HepG2 (cell line): ENCODE results near the gene HNRNPR.

Experiments
- BHLHE40 ChIP-seq: IDR thresholded peaks from 2 replicates; pipeline ENCODE4 v1.6.1; 2011; ENCODE audit warnings: low read length, improper control_type of control experiment
- CHD2 ChIP-seq: IDR thresholded peaks from 2 replicates; pipeline ENCODE4 v1.6.1; 2011; ENCODE audit warnings: low read depth, low read length, improper control_type of control experiment
- KDM1A ChIP-seq: IDR thresholded peaks from 2 replicates; pipeline ENCODE4 v1.6.1; 2016; ENCODE audit warnings: missing compliant biosample characterization
- NFYB ChIP-seq: sonication (generic); formaldehyde crosslinking; IDR thresholded peaks from 2 replicates; pipeline ENCODE4 v1.4.0; 2020; ENCODE audit warnings: missing genetic modification reagents
- STAT5B ChIP-seq: sonication (generic); formaldehyde crosslinking; IDR thresholded peaks from 2 replicates; pipeline ENCODE4 v1.4.0; 2020; ENCODE audit warnings: missing genetic modification reagents
- ZSCAN20 ChIP-seq: sonication (generic); formaldehyde crosslinking; IDR thresholded peaks from 2 replicates; pipeline ENCODE4 v1.4.0; 2020; ENCODE audit warnings: missing genetic modification reagents, mild to moderate bottlenecking, borderline replicate concordance
- TF ChIP-seq, protein P1 (sequence below): sonication (generic); formaldehyde crosslinking; IDR thresholded peaks from 2 replicates; pipeline ENCODE4 v1.5.1; 2020; ENCODE audit warnings: mild to moderate bottlenecking, missing genetic modification reagents, moderate library complexity
- TF ChIP-seq, protein P2 (sequence below), 2 experiments: sonication (generic) in 1 of 2; formaldehyde crosslinking in 1 of 2; IDR thresholded peaks; 2 replicates each; pipeline versions ENCODE4 v1.4.0 to v1.6.1; 2018 to 2020; ENCODE audit warnings: missing genetic modification reagents in 2 of 2, borderline replicate concordance in 1 of 2, low read depth in 1 of 2, mild to moderate bottlenecking in 1 of 2, missing biosample characterization in 1 of 2

DNA sequence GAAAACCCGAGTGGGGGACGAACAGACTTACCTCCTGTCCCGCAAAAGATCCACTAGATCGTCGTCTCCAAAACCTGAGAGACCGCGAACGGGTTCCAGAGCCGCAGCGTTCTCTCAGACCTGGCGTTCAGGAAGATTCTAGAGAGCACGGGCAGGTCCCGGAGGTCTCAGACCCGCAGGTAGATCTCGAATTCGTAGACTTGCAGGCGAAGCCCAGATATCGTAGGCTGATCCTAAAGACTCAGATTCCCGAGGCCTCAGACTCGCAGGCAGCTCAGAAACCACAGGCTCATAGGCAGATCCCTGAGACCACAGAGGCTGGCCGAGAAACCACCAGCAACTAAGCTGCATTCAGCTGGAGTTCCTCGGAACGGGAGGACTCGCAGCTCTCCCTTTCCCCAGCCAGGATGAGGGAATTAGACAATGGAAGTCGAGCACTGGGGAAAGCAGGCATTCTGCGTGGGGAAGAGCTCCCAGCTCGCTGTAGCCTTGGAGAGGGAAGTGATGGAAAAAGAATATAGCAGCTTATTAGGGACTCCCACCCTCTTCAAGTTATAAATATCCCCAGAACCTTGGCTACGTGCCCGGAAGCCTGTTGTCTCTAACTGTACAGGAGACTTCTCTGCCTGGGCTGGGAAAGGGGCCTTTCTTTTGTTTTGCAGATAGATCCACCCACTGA lies 25.4 kb upstream of the HNRNPR start, which contains the start of gene ZNF436:
- TF ChIP-seq CHD2 (no peak), BHLHE40 (no peak), ZSCAN20 (no peak), STAT5B (CRISPR knock-in tag) (no peak), KDM1A (CRISPR knock-in tag) (no peak), NFYB (CRISPR knock-in tag) (no peak)
- TF ChIP-seq, protein P1, sequence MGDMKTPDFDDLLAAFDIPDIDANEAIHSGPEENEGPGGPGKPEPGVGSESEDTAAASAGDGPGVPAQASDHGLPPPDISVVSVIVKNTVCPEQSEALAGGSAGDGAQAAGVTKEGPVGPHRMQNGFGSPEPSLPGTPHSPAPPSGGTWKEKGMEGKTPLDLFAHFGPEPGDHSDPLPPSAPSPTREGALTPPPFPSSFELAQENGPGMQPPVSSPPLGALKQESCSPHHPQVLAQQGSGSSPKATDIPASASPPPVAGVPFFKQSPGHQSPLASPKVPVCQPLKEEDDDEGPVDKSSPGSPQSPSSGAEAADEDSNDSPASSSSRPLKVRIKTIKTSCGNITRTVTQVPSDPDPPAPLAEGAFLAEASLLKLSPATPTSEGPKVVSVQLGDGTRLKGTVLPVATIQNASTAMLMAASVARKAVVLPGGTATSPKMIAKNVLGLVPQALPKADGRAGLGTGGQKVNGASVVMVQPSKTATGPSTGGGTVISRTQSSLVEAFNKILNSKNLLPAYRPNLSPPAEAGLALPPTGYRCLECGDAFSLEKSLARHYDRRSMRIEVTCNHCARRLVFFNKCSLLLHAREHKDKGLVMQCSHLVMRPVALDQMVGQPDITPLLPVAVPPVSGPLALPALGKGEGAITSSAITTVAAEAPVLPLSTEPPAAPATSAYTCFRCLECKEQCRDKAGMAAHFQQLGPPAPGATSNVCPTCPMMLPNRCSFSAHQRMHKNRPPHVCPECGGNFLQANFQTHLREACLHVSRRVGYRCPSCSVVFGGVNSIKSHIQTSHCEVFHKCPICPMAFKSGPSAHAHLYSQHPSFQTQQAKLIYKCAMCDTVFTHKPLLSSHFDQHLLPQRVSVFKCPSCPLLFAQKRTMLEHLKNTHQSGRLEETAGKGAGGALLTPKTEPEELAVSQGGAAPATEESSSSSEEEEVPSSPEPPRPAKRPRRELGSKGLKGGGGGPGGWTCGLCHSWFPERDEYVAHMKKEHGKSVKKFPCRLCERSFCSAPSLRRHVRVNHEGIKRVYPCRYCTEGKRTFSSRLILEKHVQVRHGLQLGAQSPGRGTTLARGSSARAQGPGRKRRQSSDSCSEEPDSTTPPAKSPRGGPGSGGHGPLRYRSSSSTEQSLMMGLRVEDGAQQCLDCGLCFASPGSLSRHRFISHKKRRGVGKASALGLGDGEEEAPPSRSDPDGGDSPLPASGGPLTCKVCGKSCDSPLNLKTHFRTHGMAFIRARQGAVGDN (CRISPR knock-in tag), result no peak; the same call in 1 of the 2 replicates
- TF ChIP-seq, protein P2, sequence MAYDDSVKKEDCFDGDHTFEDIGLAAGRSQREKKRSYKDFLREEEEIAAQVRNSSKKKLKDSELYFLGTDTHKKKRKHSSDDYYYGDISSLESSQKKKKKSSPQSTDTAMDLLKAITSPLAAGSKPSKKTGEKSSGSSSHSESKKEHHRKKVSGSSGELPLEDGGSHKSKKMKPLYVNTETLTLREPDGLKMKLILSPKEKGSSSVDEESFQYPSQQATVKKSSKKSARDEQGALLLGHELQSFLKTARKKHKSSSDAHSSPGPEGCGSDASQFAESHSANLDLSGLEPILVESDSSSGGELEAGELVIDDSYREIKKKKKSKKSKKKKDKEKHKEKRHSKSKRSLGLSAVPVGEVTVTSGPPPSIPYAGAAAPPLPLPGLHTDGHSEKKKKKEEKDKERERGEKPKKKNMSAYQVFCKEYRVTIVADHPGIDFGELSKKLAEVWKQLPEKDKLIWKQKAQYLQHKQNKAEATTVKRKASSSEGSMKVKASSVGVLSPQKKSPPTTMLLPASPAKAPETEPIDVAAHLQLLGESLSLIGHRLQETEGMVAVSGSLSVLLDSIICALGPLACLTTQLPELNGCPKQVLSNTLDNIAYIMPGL (CRISPR knock-in tag; IDR thresholded peaks at IDR 0.05; ENCODE audit: borderline replicate concordance in 1 of 2, low read depth in 1 of 2), result no peak
